ENCODE results near the gene DNAH2.

DNAH2 gene

DNA sequence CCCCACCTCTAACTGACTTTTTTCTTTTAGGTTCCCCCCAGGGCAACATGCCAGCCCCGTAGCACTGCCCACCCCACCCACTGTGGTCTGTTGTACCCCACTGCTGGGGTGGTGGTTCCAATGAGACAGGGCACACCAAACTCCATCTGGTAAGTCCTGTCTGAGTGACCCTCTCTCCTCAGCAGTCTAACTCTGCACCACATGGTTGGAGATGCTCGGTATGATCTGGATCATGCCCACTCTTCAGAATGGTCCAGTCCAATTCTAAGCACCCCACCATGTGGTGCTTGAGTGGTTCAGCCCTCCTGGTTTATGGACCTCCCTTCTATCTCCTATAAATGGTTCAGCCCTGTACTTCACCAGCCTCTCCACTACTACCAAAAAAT is 122.3 kb downstream of the DNAH2 start:
- Histone ChIP-seq H3K27me3 (ENCODE audit: insufficient read depth, low read length, poor library complexity, severe bottlenecking) (no peaks in the 10 kb centered on the region), H3K9me2 (replicated peaks; ENCODE audit: low read depth, low read length) (no peaks in the 10 kb centered on the region), H2AFZ (ENCODE audit: low read length) (no peak overlapping the region), H3K9me3 (ENCODE audit: insufficient read depth, low read depth, low read length) (no peaks in the 10 kb centered on the region), H3K4me3 (ENCODE audit: low read length, poor library complexity, severe bottlenecking) (peak overlapping the region; percentile 88), H3K4me2 (ENCODE audit: low read depth, low read length, poor library complexity, severe bottlenecking) (peak overlapping the region; percentile 98), H4K20me1 (ENCODE audit: insufficient read depth, low read length, poor library complexity, severe bottlenecking) (peaks cover 59% of the 10 kb centered on the region), H3K79me2 (ENCODE audit: insufficient read depth, low read length) (peaks cover 76% of the 10 kb centered on the region; the same call in 1 of the 2 replicates), H3K36me3 (ENCODE audit: insufficient read depth, low read length) (no peaks in the 10 kb centered on the region), H3K9ac (ENCODE audit: low read depth, low read length, poor library complexity, severe bottlenecking) (peak overlapping the region; percentile 77), H3K4me1 (ENCODE audit: insufficient read depth, low read length, poor library complexity, severe bottlenecking) (peaks cover 51% of the 10 kb centered on the region), H3F3A (ENCODE audit: low read depth) (peaks cover 14% of the 10 kb centered on the region; the same call in 1 of the 2 replicates)
- no peak for TF ChIP-seq EZH2phosphoT487 (IDR thresholded peaks at IDR 0.05; ENCODE audit: borderline replicate concordance)
- TF ChIP-seq, protein P1, sequence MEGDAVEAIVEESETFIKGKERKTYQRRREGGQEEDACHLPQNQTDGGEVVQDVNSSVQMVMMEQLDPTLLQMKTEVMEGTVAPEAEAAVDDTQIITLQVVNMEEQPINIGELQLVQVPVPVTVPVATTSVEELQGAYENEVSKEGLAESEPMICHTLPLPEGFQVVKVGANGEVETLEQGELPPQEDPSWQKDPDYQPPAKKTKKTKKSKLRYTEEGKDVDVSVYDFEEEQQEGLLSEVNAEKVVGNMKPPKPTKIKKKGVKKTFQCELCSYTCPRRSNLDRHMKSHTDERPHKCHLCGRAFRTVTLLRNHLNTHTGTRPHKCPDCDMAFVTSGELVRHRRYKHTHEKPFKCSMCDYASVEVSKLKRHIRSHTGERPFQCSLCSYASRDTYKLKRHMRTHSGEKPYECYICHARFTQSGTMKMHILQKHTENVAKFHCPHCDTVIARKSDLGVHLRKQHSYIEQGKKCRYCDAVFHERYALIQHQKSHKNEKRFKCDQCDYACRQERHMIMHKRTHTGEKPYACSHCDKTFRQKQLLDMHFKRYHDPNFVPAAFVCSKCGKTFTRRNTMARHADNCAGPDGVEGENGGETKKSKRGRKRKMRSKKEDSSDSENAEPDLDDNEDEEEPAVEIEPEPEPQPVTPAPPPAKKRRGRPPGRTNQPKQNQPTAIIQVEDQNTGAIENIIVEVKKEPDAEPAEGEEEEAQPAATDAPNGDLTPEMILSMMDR (conservative IDR thresholded peaks at IDR 0.05; ENCODE audit: low read length) = no peak

DNA sequence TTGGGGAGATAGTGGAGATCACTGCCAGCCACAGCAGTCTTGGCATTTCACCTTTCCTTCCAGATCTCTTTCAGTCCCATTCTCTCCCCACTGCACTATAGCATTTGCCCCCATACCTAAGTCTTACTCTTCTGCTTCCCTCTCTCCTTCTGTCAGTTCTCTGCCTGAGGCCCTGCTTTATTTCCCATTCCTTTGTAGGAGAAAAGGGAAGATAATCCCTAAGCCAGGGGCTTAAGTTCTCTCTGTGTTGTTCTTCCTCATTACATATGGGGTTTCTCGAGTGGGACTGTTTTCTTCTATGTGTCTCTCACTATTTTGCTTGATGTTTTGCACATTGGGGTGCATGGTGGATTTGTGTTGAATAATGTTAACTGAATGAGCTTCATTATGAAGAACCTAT is 122.9 kb downstream of the DNAH2 start:
- Histone ChIP-seq H3K36me3 (ENCODE audit: insufficient read depth, low read length) (peaks cover 3% of the 10 kb centered on the region; the same call in 1 of the 2 replicates), H4K20me1 (ENCODE audit: insufficient read depth, low read length, poor library complexity, severe bottlenecking) (peaks cover 65% of the 10 kb centered on the region), H3K4me3 (ENCODE audit: low read length, poor library complexity, severe bottlenecking) (peak overlapping the region; percentile 88), H2AFZ (ENCODE audit: low read length) (no peak overlapping the region), H3K9me2 (replicated peaks; ENCODE audit: low read depth, low read length) (no peaks in the 10 kb centered on the region), H3K4me1 (ENCODE audit: insufficient read depth, low read length, poor library complexity, severe bottlenecking) (peaks cover 51% of the 10 kb centered on the region), H3K4me2 (ENCODE audit: low read depth, low read length, poor library complexity, severe bottlenecking) (peak overlapping the region; percentile 98), H3K79me2 (ENCODE audit: insufficient read depth, low read length) (peaks cover 82% of the 10 kb centered on the region; the same call in 1 of the 2 replicates), H3F3A (ENCODE audit: low read depth) (0 out of 2 replicates have a peak, but pooled peaks cover 10% of the 10 kb centered on the region), H3K27me3 (ENCODE audit: insufficient read depth, low read length, poor library complexity, severe bottlenecking) (no peaks in the 10 kb centered on the region), H3K9me3 (ENCODE audit: insufficient read depth, low read depth, low read length) (no peaks in the 10 kb centered on the region), H3K9ac (ENCODE audit: low read depth, low read length, poor library complexity, severe bottlenecking) (peak overlapping the region; percentile 77)
- TF ChIP-seq, protein P1 (conservative IDR thresholded peaks at IDR 0.05; ENCODE audit: low read length) = no peak
- TF ChIP-seq EZH2phosphoT487 (IDR thresholded peaks at IDR 0.05; ENCODE audit: borderline replicate concordance) = no peak

DNA sequence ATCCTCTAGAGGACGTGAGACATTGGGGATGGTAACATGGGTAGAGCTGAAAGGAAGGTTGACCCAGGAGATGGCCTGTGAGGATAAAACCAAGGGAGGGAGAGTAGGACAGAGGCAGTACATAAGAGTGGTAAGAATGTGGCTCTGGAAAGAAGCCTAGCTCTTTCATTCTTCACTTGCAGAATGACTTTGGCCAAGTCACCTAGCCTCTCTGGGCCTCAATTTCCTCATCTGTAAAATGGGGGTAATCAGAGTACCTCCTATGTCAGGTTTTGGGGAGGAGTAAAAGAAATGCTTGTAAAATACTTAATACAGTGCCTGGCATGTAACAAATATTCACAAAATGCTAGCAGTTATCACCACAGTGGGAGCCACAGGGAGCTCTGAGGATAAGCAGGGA is 123.3 kb downstream of the DNAH2 start:
- Histone ChIP-seq H3K9me3 (ENCODE audit: insufficient read depth, low read depth, low read length) (no peaks in the 10 kb centered on the region), H3K9ac (ENCODE audit: low read depth, low read length, poor library complexity, severe bottlenecking) (peak overlapping the region; percentile 77)

More for the DNA sequence above, 123.3 kb downstream of the DNAH2 start:
- H3K4me1 ChIP-seq (ENCODE audit: insufficient read depth, low read length, poor library complexity, severe bottlenecking) = peaks cover 49% of the 10 kb centered on the region
- H3K36me3 ChIP-seq (ENCODE audit: insufficient read depth, low read length) = peaks cover 6% of the 10 kb centered on the region; the same call in 1 of the 2 replicates
- H3K9me2 ChIP-seq (replicated peaks; ENCODE audit: low read depth, low read length) = no peaks in the 10 kb centered on the region
- 0 out of 2 replicates have a peak, but pooled peaks cover 7% of the 10 kb centered on the region for H3F3A ChIP-seq (ENCODE audit: low read depth)
- peak overlapping the region; percentile 88 for H3K4me3 ChIP-seq (ENCODE audit: low read length, poor library complexity, severe bottlenecking)
- peaks cover 85% of the 10 kb centered on the region; the same call in 1 of the 2 replicates for H3K79me2 ChIP-seq (ENCODE audit: insufficient read depth, low read length)
- H3K4me2 ChIP-seq (ENCODE audit: low read depth, low read length, poor library complexity, severe bottlenecking) = peak overlapping the region; percentile 98
- H2AFZ ChIP-seq (ENCODE audit: low read length) = no peak overlapping the region
- TF ChIP-seq, protein P1 (conservative IDR thresholded peaks at IDR 0.05; ENCODE audit: low read length) = no peak
- no peak for TF ChIP-seq EZH2phosphoT487 (IDR thresholded peaks at IDR 0.05; ENCODE audit: borderline replicate concordance)
- peaks cover 67% of the 10 kb centered on the region for H4K20me1 ChIP-seq (ENCODE audit: insufficient read depth, low read length, poor library complexity, severe bottlenecking)
- no peaks in the 10 kb centered on the region for H3K27me3 ChIP-seq (ENCODE audit: insufficient read depth, low read length, poor library complexity, severe bottlenecking)
